Osteocyte (in vitro differentiated cells): ENCODE measurements around the gene ALDH1A3. TPM values are rescaled to one million over a fixed set of nuclear protein-coding genes. Genes with fewer than 3 reads are reported as not detected.
A peak's percentile ranks its signal among the peaks of the same experiment; 100 is the strongest.

Source experiments
- DNase-seq: peaks from one replicate; pipeline ENCODE4 v3.0.0; 2021; ENCODE audit warnings: mixed read lengths; ENCODE audit not compliant: unreplicated experiment; ENCODE audit errors: extremely low spot score
- H3K27ac Mint-ChIP-seq: one replicate; pipeline ENCODE4 v1.8.0; 2021; ENCODE audit warnings: mild to moderate bottlenecking, mixed read lengths; ENCODE audit not compliant: unreplicated experiment
- H3K27me3 Mint-ChIP-seq: one replicate; pipeline ENCODE4 v1.8.0; 2021; ENCODE audit warnings: mixed read lengths; ENCODE audit not compliant: unreplicated experiment
- H3K36me3 Mint-ChIP-seq: one replicate; pipeline ENCODE4 v1.8.0; 2021; ENCODE audit warnings: mixed read lengths; ENCODE audit not compliant: unreplicated experiment
- H3K4me1 Mint-ChIP-seq: one replicate; pipeline ENCODE4 v1.8.0; 2021; ENCODE audit warnings: mixed read lengths; ENCODE audit not compliant: unreplicated experiment
- H3K4me3 Mint-ChIP-seq: one replicate; pipeline ENCODE4 v1.8.0; 2021; ENCODE audit warnings: mild to moderate bottlenecking, moderate library complexity, mixed read lengths; ENCODE audit not compliant: unreplicated experiment
- H3K9me3 Mint-ChIP-seq: one replicate; pipeline ENCODE4 v1.8.0; 2021; ENCODE audit warnings: mixed read lengths; ENCODE audit not compliant: unreplicated experiment
- total RNA-seq: library from RNA; stranded (reverse); gene quantifications from 2 replicates; pipeline ENCODE4 v1.2.1, GENCODE V29; 2021
- TF ChIP-seq, protein P1 (sequence below): fragments of 200-600 bp; sonication (generic); IDR thresholded peaks from 2 replicates; pipeline ENCODE4 v1.5.0; 2021; ENCODE audit warnings: antibody characterized with exemption, mild to moderate bottlenecking, moderate library complexity

The ALDH1A3 gene
- total RNA-seq, 1 donor from 2014 or later, result 0.30 TPM

DNA sequence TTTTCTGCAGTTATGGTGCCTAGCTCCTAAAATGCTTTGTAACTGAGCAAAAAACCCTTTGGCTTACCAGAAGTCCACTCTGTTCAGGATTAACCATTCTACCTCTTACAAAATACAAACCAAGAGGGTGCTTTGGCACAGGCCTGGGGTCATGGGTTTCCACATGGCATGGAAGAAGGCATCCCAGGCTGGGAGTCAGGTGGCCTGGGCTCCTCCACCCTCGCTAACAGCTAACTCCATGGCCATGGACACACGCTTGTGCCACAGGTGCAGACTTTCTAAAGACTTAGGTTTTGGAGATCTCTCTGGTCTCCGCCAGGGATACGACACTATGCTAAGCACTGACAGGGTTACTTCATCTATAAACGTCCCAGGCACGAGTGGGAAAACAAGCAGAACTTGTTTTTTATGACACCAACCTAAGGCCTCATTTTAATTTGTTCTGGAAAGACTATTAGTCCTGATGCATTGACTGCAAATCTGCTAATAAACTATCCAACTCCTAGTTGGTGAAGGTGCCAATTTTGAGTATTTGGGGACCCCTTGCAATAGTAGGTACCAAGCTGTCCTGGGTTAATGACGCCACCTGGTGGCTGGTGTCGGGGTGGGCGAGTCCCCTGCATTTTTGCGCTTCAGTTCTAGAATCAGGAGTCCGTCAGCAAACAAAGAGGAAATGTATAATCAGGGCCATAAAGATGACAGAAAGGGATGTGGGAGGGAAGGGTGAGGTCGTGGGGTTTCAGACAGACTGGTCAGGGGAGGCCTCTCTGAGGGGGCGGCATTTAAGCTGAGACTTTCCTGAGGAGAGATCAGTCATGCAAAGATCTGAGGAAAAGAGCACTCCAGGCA is 10.3 kb upstream of the ALDH1A3 start:
- no peak overlapping the region for H3K27ac Mint-ChIP-seq
- no peaks in the 10 kb centered on the region for H3K4me1 Mint-ChIP-seq
- peaks cover 8% of the 10 kb centered on the region for H3K27me3 Mint-ChIP-seq
- H3K9me3 Mint-ChIP-seq, result peaks cover 5% of the 10 kb centered on the region
- TF ChIP-seq, protein P1, sequence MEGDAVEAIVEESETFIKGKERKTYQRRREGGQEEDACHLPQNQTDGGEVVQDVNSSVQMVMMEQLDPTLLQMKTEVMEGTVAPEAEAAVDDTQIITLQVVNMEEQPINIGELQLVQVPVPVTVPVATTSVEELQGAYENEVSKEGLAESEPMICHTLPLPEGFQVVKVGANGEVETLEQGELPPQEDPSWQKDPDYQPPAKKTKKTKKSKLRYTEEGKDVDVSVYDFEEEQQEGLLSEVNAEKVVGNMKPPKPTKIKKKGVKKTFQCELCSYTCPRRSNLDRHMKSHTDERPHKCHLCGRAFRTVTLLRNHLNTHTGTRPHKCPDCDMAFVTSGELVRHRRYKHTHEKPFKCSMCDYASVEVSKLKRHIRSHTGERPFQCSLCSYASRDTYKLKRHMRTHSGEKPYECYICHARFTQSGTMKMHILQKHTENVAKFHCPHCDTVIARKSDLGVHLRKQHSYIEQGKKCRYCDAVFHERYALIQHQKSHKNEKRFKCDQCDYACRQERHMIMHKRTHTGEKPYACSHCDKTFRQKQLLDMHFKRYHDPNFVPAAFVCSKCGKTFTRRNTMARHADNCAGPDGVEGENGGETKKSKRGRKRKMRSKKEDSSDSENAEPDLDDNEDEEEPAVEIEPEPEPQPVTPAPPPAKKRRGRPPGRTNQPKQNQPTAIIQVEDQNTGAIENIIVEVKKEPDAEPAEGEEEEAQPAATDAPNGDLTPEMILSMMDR, result peak; percentile 41
- no peak for DNase-seq
- no peak overlapping the region for H3K4me3 Mint-ChIP-seq
- no peaks in the 10 kb centered on the region for H3K36me3 Mint-ChIP-seq

DNA sequence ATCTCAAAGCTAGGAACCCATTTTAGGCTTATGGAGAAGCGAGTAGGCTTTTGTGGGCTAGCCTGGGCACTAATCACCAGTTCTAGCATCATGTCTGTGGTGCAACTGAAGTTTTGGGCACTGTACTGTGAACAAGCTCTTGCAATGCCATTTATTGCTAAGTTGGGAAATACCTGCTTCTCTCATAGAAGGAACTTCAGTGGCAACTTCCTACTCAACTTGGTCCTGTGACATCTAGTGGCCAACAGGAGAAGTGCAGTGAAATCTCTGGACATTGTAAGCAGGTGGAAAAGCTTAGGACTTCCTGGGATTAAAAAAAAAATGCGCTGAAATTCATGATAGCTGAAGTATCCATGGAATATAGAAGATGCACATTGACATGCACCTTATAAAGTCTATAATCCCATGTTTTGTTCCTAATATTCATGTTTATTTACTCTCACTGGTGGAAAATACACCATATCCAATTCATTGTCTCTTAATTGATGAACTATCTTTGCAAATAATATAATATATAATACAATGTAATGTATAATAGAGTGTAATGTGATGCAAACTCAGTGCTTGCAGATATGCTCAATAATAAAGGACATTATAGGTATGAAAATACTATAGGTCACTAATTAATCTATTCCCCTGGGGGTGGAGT is 6.5 kb upstream of the ALDH1A3 start:
- H3K27ac Mint-ChIP-seq, result no peak overlapping the region
- H3K4me1 Mint-ChIP-seq, result no peaks in the 10 kb centered on the region
- H3K9me3 Mint-ChIP-seq, result peaks cover 5% of the 10 kb centered on the region
- TF ChIP-seq, protein P1, result peak; percentile 84
- no peak for DNase-seq
- H3K4me3 Mint-ChIP-seq, result no peak overlapping the region
- H3K27me3 Mint-ChIP-seq, result peaks cover 37% of the 10 kb centered on the region
- H3K36me3 Mint-ChIP-seq, result no peaks in the 10 kb centered on the region

DNA sequence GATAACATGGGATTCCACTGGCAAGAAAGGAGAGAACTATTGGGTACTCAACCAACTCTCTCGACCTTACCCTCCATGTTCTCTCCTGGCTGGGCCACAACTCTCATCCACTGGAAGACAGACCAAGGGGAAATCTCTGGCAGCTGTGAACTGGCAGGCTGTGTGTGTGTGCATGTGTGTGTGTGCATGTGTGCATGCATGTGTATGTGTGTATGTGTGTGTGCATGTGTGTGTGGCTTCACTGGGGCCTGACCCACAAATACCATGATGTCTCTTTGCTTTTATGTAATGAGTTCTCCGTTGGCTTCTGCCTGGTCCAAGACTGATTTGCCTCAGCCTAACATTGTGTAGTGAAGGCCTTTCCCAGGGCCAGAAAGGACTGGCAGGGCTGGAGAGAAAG is 4.1 kb upstream of the ALDH1A3 start:
- Mint-ChIP-seq H3K27ac (no peak overlapping the region), H3K36me3 (no peaks in the 10 kb centered on the region), H3K9me3 (no peaks in the 10 kb centered on the region), H3K4me3 (no peak overlapping the region), H3K4me1 (peaks cover 7% of the 10 kb centered on the region), H3K27me3 (peaks cover 47% of the 10 kb centered on the region)
- TF ChIP-seq, protein P1, result no peak
- no peak for DNase-seq

DNA sequence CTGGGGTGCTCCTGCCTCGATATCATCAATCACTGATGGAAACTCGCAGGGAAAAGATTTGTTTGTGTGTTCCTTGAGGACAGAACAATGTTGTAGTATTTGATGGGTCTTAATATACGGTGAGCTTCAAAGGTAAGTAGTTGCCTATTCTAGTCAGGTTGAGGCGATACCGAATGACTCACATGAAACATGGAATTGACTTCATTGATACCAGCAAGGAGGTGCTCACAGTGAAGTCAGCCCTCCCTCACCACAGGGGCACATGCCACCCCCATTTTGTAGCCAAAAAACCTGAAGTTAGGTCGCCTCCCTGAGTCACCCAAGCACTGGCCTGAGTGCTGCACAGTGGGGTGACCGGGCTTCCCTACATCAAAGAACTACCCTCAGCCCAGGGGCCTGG is 3.7 kb upstream of the ALDH1A3 start:
- no peaks in the 10 kb centered on the region for H3K36me3 Mint-ChIP-seq
- peaks cover 7% of the 10 kb centered on the region for H3K4me1 Mint-ChIP-seq
- no peaks in the 10 kb centered on the region for H3K9me3 Mint-ChIP-seq
- no peak overlapping the region for H3K4me3 Mint-ChIP-seq
- H3K27me3 Mint-ChIP-seq, result peaks cover 51% of the 10 kb centered on the region
- H3K27ac Mint-ChIP-seq, result no peak overlapping the region
- no peak for DNase-seq
- TF ChIP-seq, protein P1, result no peak

DNA sequence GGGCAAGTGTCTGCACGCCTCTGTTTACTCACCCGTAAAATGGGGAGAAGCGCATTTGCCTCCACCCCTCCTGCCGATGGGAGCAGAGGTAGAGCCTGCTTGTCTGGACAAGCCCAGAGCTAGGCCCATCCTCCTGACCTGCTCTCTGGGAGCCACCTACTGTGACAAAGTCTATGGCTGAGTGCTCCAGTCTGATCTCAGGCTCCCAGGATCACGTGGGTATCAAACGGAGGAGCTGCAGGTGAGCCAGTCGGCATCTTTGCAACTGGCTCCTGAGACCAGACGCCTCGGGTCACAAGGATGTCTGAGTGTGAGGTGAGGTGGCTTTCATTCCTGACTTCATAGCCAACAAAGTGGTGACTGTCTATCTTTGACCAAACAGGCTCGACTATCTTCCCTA is 2.1 kb upstream of the ALDH1A3 start:
- DNase-seq, result no peak
- Mint-ChIP-seq H3K4me3 (no peak overlapping the region), H3K27me3 (peaks cover 63% of the 10 kb centered on the region), H3K9me3 (no peaks in the 10 kb centered on the region), H3K4me1 (peaks cover 7% of the 10 kb centered on the region), H3K36me3 (no peaks in the 10 kb centered on the region), H3K27ac (no peak overlapping the region)
- TF ChIP-seq, protein P1, result no peak
